Neural progenitor cell (in vitro differentiated cells): Measurements from ENCODE around the gene RNF157. TPM values are rescaled to one million over a fixed set of nuclear protein-coding genes. Genes with fewer than 3 reads are reported as not detected.
A peak's percentile ranks its signal among the peaks of the same experiment; 100 is the strongest.

Experiments used
- DNase-seq: peaks from one replicate; pipeline ENCODE4 v3.0.0-alpha.2; 2016; ENCODE audit warnings: low spot score
- H2AFZ ChIP-seq: fragments of 200-600 bp; sonication (generic); replicated peaks from 2 replicates; pipeline ENCODE4 v1.6.1; 2016; ENCODE audit warnings: antibody characterized with exemption
- H3F3A ChIP-seq: fragments of 200-600 bp; sonication (generic); 2 replicates; pipeline ENCODE4 v1.6.1; 2016; ENCODE audit warnings: antibody characterized with exemption, low read depth
- H3K27ac ChIP-seq: fragments of 200-600 bp; sonication (generic); 2 replicates; pipeline ENCODE4 v1.5.1; 2016; ENCODE audit warnings: mild to moderate bottlenecking
- H3K27me3 ChIP-seq: fragments of 200-600 bp; sonication (generic); 2 replicates; pipeline ENCODE4 v1.6.1; 2016; ENCODE audit warnings: mild to moderate bottlenecking, moderate library complexity
- H3K36me3 ChIP-seq: fragments of 200-600 bp; sonication (generic); 2 replicates; pipeline ENCODE4 v1.5.1; 2016
- H3K4me1 ChIP-seq: fragments of 200-600 bp; sonication (generic); 2 replicates; pipeline ENCODE4 v1.6.1; 2016; ENCODE audit warnings: mixed run types
- H3K4me2 ChIP-seq: fragments of 200-600 bp; sonication (generic); 2 replicates; pipeline ENCODE4 v1.6.1; 2016
- H3K4me3 ChIP-seq: fragments of 200-600 bp; sonication (generic); 2 replicates; pipeline ENCODE4 v1.5.1; 2016
- H3K79me2 ChIP-seq: fragments of 200-600 bp; sonication (generic); 2 replicates; pipeline ENCODE4 v1.6.1; 2016; ENCODE audit warnings: low read depth
- H3K9ac ChIP-seq: fragments of 200-600 bp; sonication (generic); 2 replicates; pipeline ENCODE4 v1.6.1; 2016
- H3K9me3 ChIP-seq: fragments of 200-600 bp; sonication (generic); 2 replicates; pipeline ENCODE4 v1.5.1; 2016; ENCODE audit warnings: low read depth
- H4K20me1 ChIP-seq: fragments of 200-600 bp; sonication (generic); 2 replicates; pipeline ENCODE4 v1.6.1; 2016; ENCODE audit warnings: low read depth
- H3K27ac Mint-ChIP-seq: 3 replicates; pipeline ENCODE4 v1.8.0; 2021; ENCODE audit warnings: mixed read lengths
- H3K27me3 Mint-ChIP-seq: 2 replicates; pipeline ENCODE4 v1.8.0; 2022; ENCODE audit warnings: low read depth, mild to moderate bottlenecking, inconsistent platforms, moderate library complexity, mixed read lengths; ENCODE audit not compliant: insufficient read depth
- H3K36me3 Mint-ChIP-seq: 3 replicates; pipeline ENCODE4 v1.8.0; 2021; ENCODE audit warnings: mixed read lengths
- H3K4me1 Mint-ChIP-seq: 3 replicates; pipeline ENCODE4 v1.8.0; 2021; ENCODE audit warnings: mixed read lengths
- H3K4me3 Mint-ChIP-seq: 3 replicates; pipeline ENCODE4 v1.8.0; 2021; ENCODE audit warnings: mild to moderate bottlenecking, moderate library complexity, mixed read lengths
- H3K9me3 Mint-ChIP-seq: 3 replicates; pipeline ENCODE4 v1.8.0; 2020; ENCODE audit warnings: mixed read lengths
- CTCF ChIP-seq: fragments of 200-600 bp; sonication (generic); IDR thresholded peaks from 2 replicates; pipeline ENCODE4 v1.5.1; 2017; ENCODE audit warnings: antibody characterized with exemption, mild to moderate bottlenecking
- EZH2 ChIP-seq: fragments of 200-600 bp; sonication (generic); IDR thresholded peaks from 2 replicates; pipeline ENCODE4 v1.6.1; 2017; ENCODE audit warnings: antibody characterized with exemption, mild to moderate bottlenecking, moderate library complexity
- EZH2phosphoT487 ChIP-seq: fragments of 200-600 bp; sonication (generic); IDR thresholded peaks from 2 replicates; pipeline ENCODE4 v1.6.1; 2017; ENCODE audit warnings: antibody characterized with exemption
- total RNA-seq: library from RNA; depleted of rRNA; stranded (reverse); fragments of >200 nt; gene quantifications from 2 replicates; pipeline ENCODE4 v1.2.3, GENCODE V29; 2015; ENCODE audit warnings: low replicate concordance

The RNF157 gene
- total RNA-seq, 1 donor from 2014 or later: 21.0 TPM

- Histone ChIP-seq H3K79me2 (no peaks in the 10 kb centered on the region), H3F3A (no peaks in the 10 kb centered on the region), H4K20me1 (no peaks in the 10 kb centered on the region), H3K4me2 (no peak overlapping the region), H3K9ac (no peak overlapping the region), H3K9me3 (no peaks in the 10 kb centered on the region), H3K4me1 (no peaks in the 10 kb centered on the region), H3K4me3 (no peak overlapping the region), H2AFZ (no peak overlapping the region), H3K27ac (no peak overlapping the region), H3K36me3 (no peaks in the 10 kb centered on the region), H3K27me3 (no peaks in the 10 kb centered on the region)
- peaks cover 13% of the 10 kb centered on the region for H3K4me1 Mint-ChIP-seq
- H3K27ac Mint-ChIP-seq: peak overlapping the region; percentile 2
- no peak overlapping the region for H3K4me3 Mint-ChIP-seq
- H3K9me3 Mint-ChIP-seq: no peaks in the 10 kb centered on the region
- no peak for DNase-seq
- peaks cover 3% of the 10 kb centered on the region for H3K27me3 Mint-ChIP-seq
- peaks cover 3% of the 10 kb centered on the region for H3K36me3 Mint-ChIP-seq
- TF ChIP-seq EZH2: no peak
- no peak for TF ChIP-seq CTCF
- no peak for TF ChIP-seq EZH2phosphoT487
Measured at GRCh38 chr17:76204277-76204676, 36.0 kb downstream of the RNF157 start.

GRCh38 chr17:76200354-76200753 is 39.9 kb downstream of the RNF157 start:
- no peaks in the 10 kb centered on the region for H3K4me1 ChIP-seq
- no peaks in the 10 kb centered on the region for H3K9me3 ChIP-seq
- Mint-ChIP-seq H3K27ac (no peak overlapping the region), H3K36me3 (peaks cover 9% of the 10 kb centered on the region), H3K4me1 (peaks cover 11% of the 10 kb centered on the region), H3K27me3 (peaks cover 3% of the 10 kb centered on the region), H3K9me3 (no peaks in the 10 kb centered on the region), H3K4me3 (no peak overlapping the region)
- H3K27me3 ChIP-seq: no peaks in the 10 kb centered on the region
- H3K9ac ChIP-seq: no peak overlapping the region
- no peaks in the 10 kb centered on the region for H4K20me1 ChIP-seq
- H3K79me2 ChIP-seq: no peaks in the 10 kb centered on the region
- no peak overlapping the region for H3K27ac ChIP-seq
- H3K4me2 ChIP-seq: no peak overlapping the region
- no peak for DNase-seq
- no peak overlapping the region for H3K4me3 ChIP-seq
- H3K36me3 ChIP-seq: no peaks in the 10 kb centered on the region
- no peak overlapping the region for H2AFZ ChIP-seq
- TF ChIP-seq CTCF (no peak), EZH2 (no peak), EZH2phosphoT487 (no peak)
- no peaks in the 10 kb centered on the region for H3F3A ChIP-seq

- no peak overlapping the region for H3K27ac Mint-ChIP-seq
- DNase-seq: no peak
- Histone ChIP-seq H4K20me1 (no peaks in the 10 kb centered on the region), H3K4me1 (no peaks in the 10 kb centered on the region), H2AFZ (no peak overlapping the region), H3K27me3 (no peaks in the 10 kb centered on the region), H3K36me3 (no peaks in the 10 kb centered on the region), H3K4me3 (no peak overlapping the region), H3K9ac (no peak overlapping the region), H3K79me2 (no peaks in the 10 kb centered on the region), H3F3A (no peaks in the 10 kb centered on the region), H3K27ac (no peak overlapping the region), H3K4me2 (no peak overlapping the region), H3K9me3 (no peaks in the 10 kb centered on the region)
- peaks cover 3% of the 10 kb centered on the region for H3K27me3 Mint-ChIP-seq
- no peaks in the 10 kb centered on the region for H3K9me3 Mint-ChIP-seq
- peaks cover 7% of the 10 kb centered on the region for H3K4me1 Mint-ChIP-seq
- TF ChIP-seq CTCF: no peak
- TF ChIP-seq EZH2phosphoT487: no peak
- no peak overlapping the region for H3K4me3 Mint-ChIP-seq
- peaks cover 9% of the 10 kb centered on the region for H3K36me3 Mint-ChIP-seq
Measured at GRCh38 chr17:76199469-76199868, 40.8 kb downstream of the RNF157 start.
